ENCODE data around the gene CLRN3. TPM values are rescaled to one million over a fixed set of nuclear protein-coding genes. Genes with fewer than 3 reads are reported as not detected.

Gene CLRN3
- polyA plus RNA-seq, 2 donors: not detected

DNA sequence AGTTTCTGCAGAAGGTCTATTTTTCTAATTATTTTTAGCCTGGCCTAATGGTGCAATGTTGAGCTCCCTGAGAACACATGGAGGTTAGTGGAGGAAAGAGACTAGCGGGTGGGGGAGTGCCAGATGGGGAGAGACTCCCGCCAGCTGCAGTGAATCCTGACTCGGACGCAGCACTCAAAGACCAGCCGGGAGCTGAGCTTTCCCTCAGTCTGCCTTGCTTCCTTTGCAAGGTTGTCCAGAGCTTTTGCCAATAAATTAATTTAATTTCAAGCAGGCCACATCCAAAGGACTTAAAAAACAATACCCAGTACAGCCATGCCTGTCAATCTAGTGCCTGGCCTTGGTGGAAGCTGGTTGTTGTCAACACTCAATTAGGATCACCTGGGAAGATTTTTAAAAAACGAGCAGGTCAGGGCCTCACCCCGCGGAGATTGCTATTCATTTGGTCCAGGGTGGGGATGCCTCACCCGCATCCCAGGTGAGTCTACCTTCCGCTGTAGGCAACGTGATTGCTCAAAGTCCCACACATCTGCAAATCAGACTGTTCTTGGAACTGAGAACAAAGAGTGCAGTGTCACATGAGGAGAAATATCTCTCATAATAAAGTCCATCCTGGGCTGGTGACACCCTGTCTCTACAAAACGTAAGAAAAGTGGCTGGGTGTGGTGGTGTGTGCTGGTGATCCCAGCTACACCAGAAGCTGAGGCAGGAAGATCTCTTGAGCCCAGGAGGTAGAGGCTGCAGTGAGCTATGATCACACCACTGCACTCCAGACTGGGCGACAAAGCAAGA, 4.0 kb downstream of the CLRN3 start:
- no peaks in the 10 kb centered on the region for H3K9me3 ChIP-seq (ENCODE audit: control insufficient read depth in 2 of 2, insufficient read depth in 1 of 2, low read depth in 1 of 2, low read length in 1 of 2)
- no peak overlapping the region for H3K27ac ChIP-seq (ENCODE audit: low read depth in 2 of 2, low read length in 1 of 2)
- H3K36me3 ChIP-seq (ENCODE audit: control insufficient read depth in 2 of 2, insufficient read depth in 2 of 2, low read length in 1 of 2): no peaks in the 10 kb centered on the region
- no peak overlapping the region for H3K4me3 ChIP-seq (ENCODE audit: low read depth in 1 of 2, low read length in 2 of 2)
- H3K4me1 ChIP-seq (ENCODE audit: control insufficient read depth in 2 of 2, insufficient read depth in 2 of 2, low read length in 1 of 2): no peaks in the 10 kb centered on the region
- H3K27me3 ChIP-seq (ENCODE audit: control insufficient read depth in 1 of 2, insufficient read depth in 2 of 2, low read length in 2 of 2): no peaks in the 10 kb centered on the region
- WGBS, 2 donors: 75 to 85% methylated on average over 13 of the region's 13 CpGs

DNA sequence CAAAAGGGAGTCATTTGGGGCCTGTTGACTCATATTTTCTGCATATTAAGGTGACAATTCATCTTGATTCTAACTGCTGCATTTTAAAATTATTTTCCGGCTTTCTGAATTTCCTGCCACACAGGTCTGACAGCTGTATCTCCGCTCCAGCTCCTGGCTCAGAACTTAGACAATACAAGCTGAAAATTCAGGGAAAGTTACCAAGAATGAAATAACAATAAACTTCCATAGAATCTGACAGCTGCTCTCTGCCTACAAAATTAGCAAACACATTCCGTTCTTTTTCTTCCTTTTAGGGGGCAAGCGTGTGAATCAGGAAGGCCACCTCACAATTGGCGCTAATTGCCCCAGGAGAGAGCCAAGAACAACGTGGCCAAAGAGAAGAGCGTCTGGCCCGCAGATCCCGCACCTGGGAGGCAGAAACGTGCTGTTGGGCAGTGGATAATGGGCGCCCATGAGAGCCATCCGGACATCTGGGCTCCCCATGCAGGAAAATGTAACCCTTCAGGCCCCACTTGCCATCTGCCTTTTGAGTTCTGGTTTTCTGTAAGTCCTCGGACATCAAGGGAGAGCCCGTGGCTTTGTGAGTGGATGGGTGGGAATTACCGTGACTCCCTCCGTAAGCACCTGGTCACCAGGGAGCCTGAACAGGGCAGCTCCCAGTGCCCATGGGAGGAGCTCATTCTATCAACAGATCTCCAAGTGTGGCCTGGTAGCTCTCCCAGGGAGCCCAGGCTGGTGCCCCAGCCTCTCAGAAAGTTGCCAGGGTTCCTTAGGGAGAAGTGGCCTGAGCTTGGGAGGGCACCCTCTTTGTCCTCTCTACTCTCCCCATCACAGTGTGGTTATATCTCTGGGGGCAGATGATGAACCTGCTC, 5.0 kb downstream of the CLRN3 start:
- Histone ChIP-seq H3K36me3 (ENCODE audit: control insufficient read depth in 2 of 2, insufficient read depth in 2 of 2, low read length in 1 of 2) (no peaks in the 10 kb centered on the region), H3K27me3 (ENCODE audit: control insufficient read depth in 1 of 2, insufficient read depth in 2 of 2, low read length in 2 of 2) (no peaks in the 10 kb centered on the region), H3K9me3 (ENCODE audit: control insufficient read depth in 2 of 2, insufficient read depth in 1 of 2, low read depth in 1 of 2, low read length in 1 of 2) (no peaks in the 10 kb centered on the region), H3K4me3 (ENCODE audit: low read depth in 1 of 2, low read length in 2 of 2) (no peak overlapping the region), H3K4me1 (ENCODE audit: control insufficient read depth in 2 of 2, insufficient read depth in 2 of 2, low read length in 1 of 2) (no peaks in the 10 kb centered on the region), H3K27ac (ENCODE audit: low read depth in 2 of 2, low read length in 1 of 2) (no peak overlapping the region)
- WGBS, 2 donors: 42 to 46% methylated on average over 16 of the region's 16 CpGs

DNA sequence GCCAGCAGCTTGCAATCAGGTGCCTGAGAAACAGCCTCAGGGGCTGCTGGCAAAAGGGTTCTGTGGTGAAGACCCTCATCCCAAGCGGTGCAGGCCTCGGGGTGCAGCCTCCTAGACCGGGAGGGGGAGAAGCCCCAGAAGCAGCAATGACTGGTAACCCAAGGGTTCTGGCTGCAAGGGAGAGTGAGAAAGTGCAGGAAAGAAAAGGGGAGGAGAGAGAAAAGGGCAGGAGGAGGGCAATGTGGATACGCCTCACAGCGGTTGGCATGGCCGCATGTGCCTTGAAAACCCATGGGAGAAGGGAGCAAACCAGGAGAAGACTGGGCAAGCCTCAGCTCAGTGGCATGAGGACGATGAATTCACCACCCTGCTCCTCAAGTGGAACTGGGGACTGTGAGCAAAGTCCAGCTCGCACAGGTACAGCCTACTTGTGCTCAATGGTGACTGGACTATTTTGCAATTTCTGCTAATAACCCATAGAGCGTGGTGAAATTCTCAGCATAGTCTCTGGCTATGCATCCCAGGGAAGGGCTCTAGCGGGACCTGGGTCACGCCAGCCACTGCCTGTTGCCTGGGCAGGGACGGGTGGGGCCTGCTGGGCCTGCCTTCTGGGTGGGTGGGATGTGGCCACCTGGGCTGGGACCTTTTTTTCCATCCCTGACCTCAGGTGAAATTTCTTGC, 6.2 kb downstream of the CLRN3 start:
- no peaks in the 10 kb centered on the region for H3K36me3 ChIP-seq (ENCODE audit: control insufficient read depth in 2 of 2, insufficient read depth in 2 of 2, low read length in 1 of 2)
- no peak overlapping the region for H3K27ac ChIP-seq (ENCODE audit: low read depth in 2 of 2, low read length in 1 of 2)
- H3K4me1 ChIP-seq (ENCODE audit: control insufficient read depth in 2 of 2, insufficient read depth in 2 of 2, low read length in 1 of 2): no peaks in the 10 kb centered on the region
- H3K27me3 ChIP-seq (ENCODE audit: control insufficient read depth in 1 of 2, insufficient read depth in 2 of 2, low read length in 2 of 2): no peaks in the 10 kb centered on the region
- WGBS, 2 donors: 78 to 85% methylated on average over 12 of the region's 12 CpGs
- H3K4me3 ChIP-seq (ENCODE audit: low read depth in 1 of 2, low read length in 2 of 2): no peak overlapping the region
- H3K9me3 ChIP-seq (ENCODE audit: control insufficient read depth in 2 of 2, insufficient read depth in 1 of 2, low read depth in 1 of 2, low read length in 1 of 2): no peaks in the 10 kb centered on the region

DNA sequence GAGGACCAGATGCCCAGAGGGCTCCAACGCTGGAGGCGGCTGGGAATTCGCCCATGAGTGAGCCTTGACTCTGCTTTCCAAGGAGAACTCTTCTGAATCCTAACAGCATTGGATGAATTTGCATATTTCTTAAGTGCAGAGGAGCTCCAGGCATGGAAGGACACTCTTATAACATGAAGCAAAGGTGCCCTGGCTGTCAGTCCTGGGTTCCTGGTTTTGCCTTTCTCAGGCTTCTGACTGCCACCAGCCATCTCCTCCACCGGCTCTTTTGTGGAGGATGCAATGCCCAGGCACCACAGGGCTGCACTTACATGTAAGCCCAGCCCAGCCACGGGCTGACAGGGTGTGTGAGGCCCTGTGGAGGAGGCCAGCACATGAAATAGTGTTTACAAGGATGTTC, 8.2 kb downstream of the CLRN3 start:
- no peaks in the 10 kb centered on the region for H3K36me3 ChIP-seq (ENCODE audit: control insufficient read depth in 2 of 2, insufficient read depth in 2 of 2, low read length in 1 of 2)
- 72 to 83% methylated on average over 5 of the region's 5 CpGs for WGBS, 2 donors
- no peaks in the 10 kb centered on the region for H3K4me1 ChIP-seq (ENCODE audit: control insufficient read depth in 2 of 2, insufficient read depth in 2 of 2, low read length in 1 of 2)
- H3K27me3 ChIP-seq (ENCODE audit: control insufficient read depth in 1 of 2, insufficient read depth in 2 of 2, low read length in 2 of 2): no peaks in the 10 kb centered on the region
- H3K9me3 ChIP-seq (ENCODE audit: control insufficient read depth in 2 of 2, insufficient read depth in 1 of 2, low read depth in 1 of 2, low read length in 1 of 2): no peaks in the 10 kb centered on the region
- no peak overlapping the region for H3K27ac ChIP-seq (ENCODE audit: low read depth in 2 of 2, low read length in 1 of 2)
- H3K4me3 ChIP-seq (ENCODE audit: low read depth in 1 of 2, low read length in 2 of 2): no peak overlapping the region

DNA sequence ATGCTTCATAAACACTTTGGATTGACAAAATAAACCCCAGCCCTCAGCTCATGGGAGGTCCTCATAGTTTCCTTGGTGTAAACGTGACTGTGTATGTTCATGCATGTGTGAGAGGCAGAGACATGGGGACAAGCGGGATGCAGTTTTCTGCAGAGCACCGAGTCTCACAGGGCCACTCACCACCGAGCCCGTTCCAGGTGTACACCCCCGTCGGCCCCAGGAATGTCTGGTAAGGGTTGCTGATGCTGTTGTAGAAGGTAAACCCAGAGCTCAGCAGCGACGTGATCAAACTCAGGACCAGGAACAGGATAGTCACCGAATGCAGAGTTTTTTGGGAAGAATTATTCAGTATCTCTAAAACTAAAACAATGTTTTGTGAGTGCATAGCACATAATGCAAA, 9.2 kb downstream of the CLRN3 start:
- Histone ChIP-seq H3K9me3 (ENCODE audit: control insufficient read depth in 2 of 2, insufficient read depth in 1 of 2, low read depth in 1 of 2, low read length in 1 of 2) (no peaks in the 10 kb centered on the region), H3K4me3 (ENCODE audit: low read depth in 1 of 2, low read length in 2 of 2) (no peak overlapping the region), H3K36me3 (ENCODE audit: control insufficient read depth in 2 of 2, insufficient read depth in 2 of 2, low read length in 1 of 2) (no peaks in the 10 kb centered on the region), H3K4me1 (ENCODE audit: control insufficient read depth in 2 of 2, insufficient read depth in 2 of 2, low read length in 1 of 2) (no peaks in the 10 kb centered on the region), H3K27me3 (ENCODE audit: control insufficient read depth in 1 of 2, insufficient read depth in 2 of 2, low read length in 2 of 2) (no peaks in the 10 kb centered on the region), H3K27ac (ENCODE audit: low read depth in 2 of 2, low read length in 1 of 2) (no peak overlapping the region)
- 83 to 86% methylated on average over 10 of the region's 10 CpGs for WGBS, 2 donors

DNA sequence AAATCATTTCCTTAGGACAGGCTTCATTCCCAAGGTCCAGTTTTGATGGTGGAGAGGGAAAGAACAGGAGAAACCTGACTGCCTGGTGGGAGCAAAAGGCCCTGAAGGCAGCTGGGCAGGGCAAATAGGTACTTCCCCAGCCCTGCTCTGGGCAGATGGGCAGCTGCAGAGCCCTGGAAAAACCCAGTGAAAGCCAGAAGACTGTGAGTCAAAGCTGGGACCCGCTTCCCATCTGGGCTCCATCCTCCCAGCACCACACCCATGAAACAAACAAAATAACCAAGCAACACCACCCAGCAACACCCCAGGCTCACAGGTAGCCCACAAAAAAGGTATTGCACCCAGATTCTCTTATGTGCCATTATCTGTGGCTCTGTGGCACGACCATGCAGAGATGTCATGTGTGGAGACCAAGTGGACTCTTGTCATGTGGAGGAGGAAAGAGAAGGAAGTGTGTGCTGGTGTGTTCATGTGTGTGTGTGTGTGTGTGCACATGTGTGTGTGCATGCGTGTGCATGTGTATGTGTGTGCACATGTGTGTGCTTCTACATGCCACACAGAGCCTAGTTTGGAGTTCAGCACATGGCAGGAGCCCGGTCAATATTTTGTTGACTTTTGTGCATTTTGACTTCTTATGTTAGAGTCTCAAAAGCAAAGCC, 9.8 kb downstream of the CLRN3 start:
- Histone ChIP-seq H3K9me3 (ENCODE audit: control insufficient read depth in 2 of 2, insufficient read depth in 1 of 2, low read depth in 1 of 2, low read length in 1 of 2) (no peaks in the 10 kb centered on the region), H3K36me3 (ENCODE audit: control insufficient read depth in 2 of 2, insufficient read depth in 2 of 2, low read length in 1 of 2) (no peaks in the 10 kb centered on the region), H3K27me3 (ENCODE audit: control insufficient read depth in 1 of 2, insufficient read depth in 2 of 2, low read length in 2 of 2) (no peaks in the 10 kb centered on the region), H3K27ac (ENCODE audit: low read depth in 2 of 2, low read length in 1 of 2) (no peak overlapping the region), H3K4me3 (ENCODE audit: low read depth in 1 of 2, low read length in 2 of 2) (no peak overlapping the region), H3K4me1 (ENCODE audit: control insufficient read depth in 2 of 2, insufficient read depth in 2 of 2, low read length in 1 of 2) (no peaks in the 10 kb centered on the region)
- 73 to 75% methylated on average over 4 of the region's 4 CpGs for WGBS, 2 donors

DNA sequence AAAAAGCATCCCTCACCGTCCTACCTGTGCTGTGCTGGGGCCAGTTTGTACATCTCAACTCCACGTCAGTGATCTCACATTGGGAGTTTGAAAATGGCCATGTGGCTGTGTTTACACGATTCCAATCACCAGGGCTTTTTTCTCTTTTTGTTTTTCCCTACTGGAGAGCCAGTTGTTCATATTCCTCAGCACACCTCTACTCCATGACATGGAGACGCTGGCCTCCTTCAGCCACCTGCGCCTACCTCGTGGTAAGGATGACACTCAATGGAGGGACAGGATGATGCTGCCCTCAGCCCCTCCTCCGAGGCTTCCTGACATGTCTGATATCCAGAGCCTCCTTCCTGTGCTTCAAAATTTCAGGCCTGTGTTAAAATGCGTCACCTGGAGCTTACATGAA, 10.3 kb downstream of the CLRN3 start:
- no peaks in the 10 kb centered on the region for H3K27me3 ChIP-seq (ENCODE audit: control insufficient read depth in 1 of 2, insufficient read depth in 2 of 2, low read length in 2 of 2)
- WGBS, 2 donors: 79 to 82% methylated on average over 8 of the region's 8 CpGs
- H3K4me1 ChIP-seq (ENCODE audit: control insufficient read depth in 2 of 2, insufficient read depth in 2 of 2, low read length in 1 of 2): no peaks in the 10 kb centered on the region
- no peak overlapping the region for H3K27ac ChIP-seq (ENCODE audit: low read depth in 2 of 2, low read length in 1 of 2)
- H3K4me3 ChIP-seq (ENCODE audit: low read depth in 1 of 2, low read length in 2 of 2): no peak overlapping the region
- H3K36me3 ChIP-seq (ENCODE audit: control insufficient read depth in 2 of 2, insufficient read depth in 2 of 2, low read length in 1 of 2): no peaks in the 10 kb centered on the region
- H3K9me3 ChIP-seq (ENCODE audit: control insufficient read depth in 2 of 2, insufficient read depth in 1 of 2, low read depth in 1 of 2, low read length in 1 of 2): no peaks in the 10 kb centered on the region

DNA sequence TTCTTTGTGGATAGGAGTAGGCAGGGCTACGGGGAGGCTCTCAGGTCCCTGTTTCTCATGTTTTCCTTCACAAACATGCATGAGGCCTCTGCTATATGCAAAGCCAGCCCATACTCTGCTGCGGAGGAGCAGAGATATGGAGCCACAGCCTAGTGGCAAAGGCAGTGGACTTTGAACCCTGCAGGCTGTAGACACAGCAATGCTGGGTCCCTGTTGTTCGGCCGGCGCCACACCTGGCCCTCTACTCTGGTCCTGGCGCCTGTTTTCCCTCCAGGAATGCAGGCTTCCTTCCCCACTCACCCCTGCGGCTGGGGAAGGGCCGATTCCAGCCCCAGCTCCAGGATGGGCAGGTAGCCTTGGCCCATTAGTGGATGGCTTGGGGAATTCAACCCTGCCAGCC, 11.5 kb downstream of the CLRN3 start:
- Histone ChIP-seq H3K4me1 (ENCODE audit: control insufficient read depth in 2 of 2, insufficient read depth in 2 of 2, low read length in 1 of 2) (no peaks in the 10 kb centered on the region), H3K27me3 (ENCODE audit: control insufficient read depth in 1 of 2, insufficient read depth in 2 of 2, low read length in 2 of 2) (no peaks in the 10 kb centered on the region), H3K27ac (ENCODE audit: low read depth in 2 of 2, low read length in 1 of 2) (no peak overlapping the region), H3K9me3 (ENCODE audit: control insufficient read depth in 2 of 2, insufficient read depth in 1 of 2, low read depth in 1 of 2, low read length in 1 of 2) (no peaks in the 10 kb centered on the region), H3K4me3 (ENCODE audit: low read depth in 1 of 2, low read length in 2 of 2) (no peak overlapping the region), H3K36me3 (ENCODE audit: control insufficient read depth in 2 of 2, insufficient read depth in 2 of 2, low read length in 1 of 2) (no peaks in the 10 kb centered on the region)
- WGBS, 2 donors: 68 to 93% methylated on average over 8 of the region's 8 CpGs

DNA sequence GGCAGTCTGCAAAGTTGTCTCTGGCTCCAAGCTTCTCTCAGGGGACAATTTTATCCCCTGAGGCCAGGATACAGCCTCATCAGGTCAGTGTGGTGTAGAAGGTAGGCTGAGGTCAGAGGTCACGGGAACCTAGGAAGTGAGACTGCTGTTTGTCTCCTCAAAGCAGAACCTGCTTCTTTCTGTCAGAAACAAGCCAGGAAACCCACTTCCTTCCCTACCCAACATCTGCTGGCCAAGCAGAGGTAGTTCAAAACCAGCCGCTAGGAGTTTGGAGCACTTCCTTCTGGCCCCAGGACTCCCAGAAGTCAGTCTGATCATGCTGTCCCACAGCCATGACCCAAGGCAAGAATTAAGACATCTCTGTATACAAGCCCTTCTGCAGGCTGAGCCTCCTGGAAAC, 12.2 kb downstream of the CLRN3 start:
- Histone ChIP-seq H3K27ac (ENCODE audit: low read depth in 2 of 2, low read length in 1 of 2) (no peak overlapping the region), H3K27me3 (ENCODE audit: control insufficient read depth in 1 of 2, insufficient read depth in 2 of 2, low read length in 2 of 2) (no peaks in the 10 kb centered on the region), H3K36me3 (ENCODE audit: control insufficient read depth in 2 of 2, insufficient read depth in 2 of 2, low read length in 1 of 2) (no peaks in the 10 kb centered on the region), H3K4me1 (ENCODE audit: control insufficient read depth in 2 of 2, insufficient read depth in 2 of 2, low read length in 1 of 2) (no peaks in the 10 kb centered on the region), H3K4me3 (ENCODE audit: low read depth in 1 of 2, low read length in 2 of 2) (no peak overlapping the region), H3K9me3 (ENCODE audit: control insufficient read depth in 2 of 2, insufficient read depth in 1 of 2, low read depth in 1 of 2, low read length in 1 of 2) (no peaks in the 10 kb centered on the region)
- 32 to 44% methylated on average over 2 of the region's 2 CpGs for WGBS, 2 donors
